HepG2 (cell line): ENCODE data around the gene ZFYVE28. TPM values are rescaled to one million over a fixed set of nuclear protein-coding genes. Genes with fewer than 3 reads are reported as not detected.

Experiments
- ATAC-seq: fragments of 200-7000 bp; cut with Tn5 transposase; 3 replicates; pipeline ENCODE4 v1.9.1; 2020; ENCODE audit warnings: mild to moderate bottlenecking, moderate library complexity
- BruUV-seq: library from RNA; stranded (reverse); fragments of 400-500 nt; replicated peaks from 2 replicates; lab custom pipeline; 2021; lab: Mats Ljungman, UMichigan
- CTCF ChIA-PET: fragments of 300-600 bp; formaldehyde crosslinking; extraction: SDS; loops from one replicate; lab custom pipeline; 2021; ENCODE audit warnings: low total read pairs, inconsistent platforms, low intra/inter-chr PET ratio; lab: Yijun Ruan, JAX
- POLR2A ChIA-PET: fragments of 350-600 bp; sonication (Branson Sonifier 250); formaldehyde crosslinking; loops from one replicate; lab custom pipeline; 2020; ENCODE audit warnings: antibody characterized with exemption, inconsistent platforms; lab: Yijun Ruan, JAX
- DNase-seq: peaks from one replicate; pipeline ENCODE4 v3.0.0-alpha.2; 2015; ENCODE audit warnings: low spot score
- FAIRE-seq: peaks from 3 replicates; lab custom pipeline; 2011; peaks lifted over from hg19 to GRCh38; lab: Jason Lieb, UNC
- H2AFZ ChIP-seq: one replicate; pipeline ENCODE4 v1.6.1; 2011; ENCODE audit warnings: low read length, inconsistent platforms
- H3K27ac ChIP-seq: fragments of 300-600 bp; 3 replicates; pipeline ENCODE4 v1.8.0; 2011; ENCODE audit warnings: mixed run types, mild to moderate bottlenecking, mixed read lengths, low read length, inconsistent platforms; ENCODE audit not compliant: insufficient read depth; ENCODE audit errors: extremely low read length
- H3K27me3 ChIP-seq, 2 experiments: fragments of 200-600 bp in 1 of 2; 2 replicates in 1 of 2; 3 replicates in 1 of 2; pipeline versions ENCODE4 v1.6.0 to v1.8.0; 2011; ENCODE audit warnings: low read length in 2 of 2, mild to moderate bottlenecking in 2 of 2, moderate library complexity in 2 of 2, inconsistent platforms in 1 of 2; ENCODE audit not compliant: insufficient read depth in 2 of 2, control insufficient read depth in 1 of 2
- H3K36me3 ChIP-seq, 2 experiments: fragments of 200-600 bp in 1 of 2; replicated peaks in 1 of 2; 2 replicates in 1 of 2; 3 replicates in 1 of 2; pipeline versions ENCODE4 v1.5.1 to v1.8.0; 2011; ENCODE audit warnings: low read length in 2 of 2, inconsistent platforms in 1 of 2; ENCODE audit not compliant: insufficient read depth in 2 of 2, control insufficient read depth in 1 of 2
- H3K4me1 ChIP-seq: 2 replicates; pipeline ENCODE4 v1.5.1; 2012; ENCODE audit warnings: low read length, inconsistent platforms; ENCODE audit not compliant: insufficient read depth
- H3K4me2 ChIP-seq: 2 replicates; pipeline ENCODE4 v1.6.0; 2011; ENCODE audit warnings: low read depth, low read length, inconsistent platforms
- H3K4me3 ChIP-seq, 3 experiments: fragments of 200-600 bp in 1 of 3; sonication (generic), shearing (Covaris generic) in 1 of 3; replicated peaks in 1 of 3; 2 replicates each; pipeline ENCODE4 v1.5.1; 2011 to 2016; ENCODE audit warnings: low read length in 3 of 3, inconsistent platforms in 2 of 3, low read depth in 2 of 3, mild to moderate bottlenecking in 2 of 3, control low read depth in 1 of 3, mixed read lengths in 1 of 3; ENCODE audit not compliant: insufficient read depth in 1 of 3
- H3K79me2 ChIP-seq: one replicate; pipeline ENCODE4 v1.6.1; 2011; ENCODE audit warnings: low read length, inconsistent platforms; ENCODE audit not compliant: insufficient read depth
- H3K9ac ChIP-seq: 2 replicates; pipeline ENCODE4 v1.6.0; 2011; ENCODE audit warnings: mild to moderate bottlenecking, low read depth, low read length, inconsistent platforms; ENCODE audit not compliant: insufficient read depth
- H3K9me3 ChIP-seq: 2 replicates; pipeline ENCODE4 v1.5.1; 2012; ENCODE audit warnings: mild to moderate bottlenecking, low read length
- H4K20me1 ChIP-seq: 2 replicates; pipeline ENCODE4 v1.6.0; 2011; ENCODE audit warnings: inconsistent platforms, mild to moderate bottlenecking, low read length, moderate library complexity; ENCODE audit not compliant: insufficient read depth
- CCAR2 ChIP-seq: fragments of 200-400 bp; formaldehyde crosslinking; optimal IDR thresholded peaks from 2 replicates; pipeline ENCODE3; 2018; ENCODE audit warnings: low read depth, mild to moderate bottlenecking, low read length, moderate library complexity
- KAT2B ChIP-seq: fragments of 150-350 bp; IDR thresholded peaks from 2 replicates; pipeline ENCODE4 v1.6.1; 2014; ENCODE audit warnings: low read depth, low read length, borderline replicate concordance
- NFE2L1 ChIP-seq: sonication (generic); formaldehyde crosslinking; IDR thresholded peaks from 2 replicates; pipeline ENCODE4 v1.4.0; 2020; ENCODE audit warnings: missing genetic modification reagents, mild to moderate bottlenecking, borderline replicate concordance
- NRL ChIP-seq: sonication (generic); formaldehyde crosslinking; IDR thresholded peaks from 2 replicates; pipeline ENCODE4 v1.5.0; 2020; ENCODE audit warnings: missing genetic modification reagents, mild to moderate bottlenecking, moderate library complexity, borderline replicate concordance
- ZBTB26 ChIP-seq: IDR thresholded peaks from 2 replicates; pipeline ENCODE4 v1.6.1; 2016; ENCODE audit warnings: missing compliant biosample characterization, missing genetic modification reagents, borderline replicate concordance
- ZHX2 ChIP-seq, 2 experiments: sonication (generic) in 1 of 2; formaldehyde crosslinking in 1 of 2; IDR thresholded peaks; 2 replicates each; pipeline versions ENCODE4 v1.6.1 to v1.9.0; 2014 to 2022; ENCODE audit warnings: antibody characterized with exemption in 1 of 2, borderline replicate concordance in 1 of 2, inconsistent platforms in 1 of 2, low read depth in 1 of 2, missing genetic modification reagents in 1 of 2
- ZNF143 ChIP-seq: sonication (generic); formaldehyde crosslinking; IDR thresholded peaks from 2 replicates; pipeline ENCODE4 v1.4.0; 2020; ENCODE audit warnings: missing genetic modification reagents
- ZSCAN12 ChIP-seq: sonication (generic); formaldehyde crosslinking; IDR thresholded peaks from 2 replicates; pipeline ENCODE4 v1.9.0; 2021; ENCODE audit warnings: mild to moderate bottlenecking, missing genetic modification reagents
- WGBS: methylation state at CpG from one replicate; pipeline ENCODE4 v1.1.6; 2017; ENCODE audit warnings: low lambda C conversion rate; 5-methylcytosine and 5-hydroxymethylcytosine counted together
- in situ Hi-C: cut with HindIII; loops from 2 replicates; pipeline ENCODE4 v1.10.0; 2017; ENCODE audit warnings: low pct_unique_long_range_greater_than_20kb; ENCODE audit not compliant: extremely low pct_ligation_motif_present
- intact Hi-C: fragments of 100-400 bp; cut with micrococcal nuclease; formaldehyde crosslinking; loops from one replicate; pipeline ENCODE4 v1.10.0; 2022; ENCODE audit not compliant: unreplicated experiment
- polyA plus RNA-seq, 8 experiments: library from polyadenylated mRNA; depleted of rRNA in 3 of 8; stranded (reverse) in 7 of 8; unstranded in 1 of 8; fragments of >200 nt; fragmentation: Illumina TruSeq in 4 of 8; extraction: Trizol in 4 of 8; gene quantifications; 2 replicates each; pipeline versions ENCODE4 v1.2.1 to v1.2.3, GENCODE V29; 2011 to 2016; ENCODE audit warnings: low read depth in 4 of 8, missing spikeins in 1 of 8, mixed read lengths in 1 of 8; ENCODE audit not compliant: insufficient read depth in 1 of 8
- total RNA-seq, 5 experiments: library from RNA; depleted of rRNA; stranded (reverse); fragments of >200 nt; fragmentation: Illumina TruSeq; extraction: Trizol; gene quantifications; 2 replicates each; pipeline ENCODE4 v1.2.3, GENCODE V29; 2016; ENCODE audit warnings: low read depth in 1 of 5
- TF ChIP-seq, protein P1 (sequence below): sonication (generic); formaldehyde crosslinking; conservative IDR thresholded peaks from 2 replicates; pipeline ENCODE4 v1.8.1; 2023; ENCODE audit warnings: missing genetic modification reagents
- TF ChIP-seq, protein P2 (sequence below): sonication (generic); formaldehyde crosslinking; IDR thresholded peaks from 2 replicates; pipeline ENCODE4 v1.9.0; 2021; ENCODE audit warnings: missing genetic modification reagents, mild to moderate bottlenecking, borderline replicate concordance

ZFYVE28 gene
- total and polyA plus RNA-seq, 2 of the 13 experiments (the other 11 are each of a cell fraction or from before 2014, with no cell fraction given) = 0.12 to 0.22 TPM

DNA sequence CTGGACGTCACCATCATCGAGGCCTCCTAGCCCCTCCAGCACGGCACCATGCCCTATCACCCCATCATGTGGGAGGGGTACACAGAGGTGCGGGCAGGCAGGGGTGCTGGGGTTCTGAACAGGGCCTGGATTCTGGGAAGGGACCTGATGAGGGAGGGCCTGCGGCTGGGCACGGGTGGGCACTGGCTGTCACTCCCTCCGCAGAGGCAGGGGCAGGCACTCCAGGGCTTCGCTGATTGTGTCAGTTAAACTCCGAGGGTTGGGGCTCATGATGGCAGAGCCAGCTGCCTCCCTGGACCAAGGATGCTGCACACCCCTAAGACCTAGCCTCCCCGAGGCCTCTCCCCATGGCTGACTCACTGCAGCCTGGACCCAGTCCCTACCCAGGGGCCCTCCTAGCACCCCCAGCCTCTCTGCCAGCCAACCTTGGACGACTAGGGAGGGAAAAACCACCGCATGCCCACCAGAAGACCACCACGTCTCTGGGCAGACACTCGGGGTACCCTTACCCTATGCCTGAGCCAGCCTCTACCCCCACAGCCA is 45.9 kb downstream of the ZFYVE28 start:
- no peak for ATAC-seq
- no peak for TF ChIP-seq ZHX2 (IDR thresholded peaks at IDR 0.05; ENCODE audit: low read depth)
- TF ChIP-seq ZHX2 (CRISPR knock-in tag; IDR thresholded peaks at IDR 0.05; ENCODE audit: borderline replicate concordance) = no peak
- TF ChIP-seq ZSCAN12 (CRISPR knock-in tag) = no peak
- TF ChIP-seq ZBTB26 = no peak
- TF ChIP-seq, protein P1, sequence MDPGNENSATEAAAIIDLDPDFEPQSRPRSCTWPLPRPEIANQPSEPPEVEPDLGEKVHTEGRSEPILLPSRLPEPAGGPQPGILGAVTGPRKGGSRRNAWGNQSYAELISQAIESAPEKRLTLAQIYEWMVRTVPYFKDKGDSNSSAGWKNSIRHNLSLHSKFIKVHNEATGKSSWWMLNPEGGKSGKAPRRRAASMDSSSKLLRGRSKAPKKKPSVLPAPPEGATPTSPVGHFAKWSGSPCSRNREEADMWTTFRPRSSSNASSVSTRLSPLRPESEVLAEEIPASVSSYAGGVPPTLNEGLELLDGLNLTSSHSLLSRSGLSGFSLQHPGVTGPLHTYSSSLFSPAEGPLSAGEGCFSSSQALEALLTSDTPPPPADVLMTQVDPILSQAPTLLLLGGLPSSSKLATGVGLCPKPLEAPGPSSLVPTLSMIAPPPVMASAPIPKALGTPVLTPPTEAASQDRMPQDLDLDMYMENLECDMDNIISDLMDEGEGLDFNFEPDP = no peak
- no peak for TF ChIP-seq CCAR2
- TF ChIP-seq, protein P2, sequence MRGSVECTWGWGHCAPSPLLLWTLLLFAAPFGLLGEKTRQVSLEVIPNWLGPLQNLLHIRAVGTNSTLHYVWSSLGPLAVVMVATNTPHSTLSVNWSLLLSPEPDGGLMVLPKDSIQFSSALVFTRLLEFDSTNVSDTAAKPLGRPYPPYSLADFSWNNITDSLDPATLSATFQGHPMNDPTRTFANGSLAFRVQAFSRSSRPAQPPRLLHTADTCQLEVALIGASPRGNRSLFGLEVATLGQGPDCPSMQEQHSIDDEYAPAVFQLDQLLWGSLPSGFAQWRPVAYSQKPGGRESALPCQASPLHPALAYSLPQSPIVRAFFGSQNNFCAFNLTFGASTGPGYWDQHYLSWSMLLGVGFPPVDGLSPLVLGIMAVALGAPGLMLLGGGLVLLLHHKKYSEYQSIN (CRISPR knock-in tag) = no peak
- no peak for TF ChIP-seq NFE2L1 (CRISPR knock-in tag)
- no peak for TF ChIP-seq NRL (CRISPR knock-in tag)
- TF ChIP-seq KAT2B = no peak
- no peak for TF ChIP-seq ZNF143

More for the DNA sequence above, 45.9 kb downstream of the ZFYVE28 start:
- BruUV-seq = no TSS peak
- in situ Hi-C loops = no loop called here
- Histone ChIP-seq H3K79me2 (no peaks in the 10 kb centered on the region), H3K27me3 (peaks cover 5 to 33% of the 10 kb centered on the region in 2 experiments; a peak in 3 of 5 replicates), H3K27ac (no peak overlapping the region), H3K36me3 (no peaks in the 10 kb centered on the region), H3K4me1 (no peaks in the 10 kb centered on the region), H4K20me1 (no peaks in the 10 kb centered on the region), H3K4me3 (no peak overlapping the region), H3K4me2 (no peak overlapping the region), H3K9ac (no peak overlapping the region), H3K9me3 (no peaks in the 10 kb centered on the region), H2AFZ (no peak overlapping the region)
- no peak for FAIRE-seq
- ChIA-PET CTCF (no interaction called here), POLR2A (no interaction called here)
- intact Hi-C loops = no loop called here
- 34% methylated on average over 5 of the region's 14 CpGs for WGBS
- DNase-seq = no peak
